NCI-H748 (cell line): ENCODE measurements around the gene TGFBR1.

Source experiments
- DNase-seq: peaks from one replicate; lab custom pipeline; 2025; ENCODE audit not compliant: unreplicated experiment; lab: John Stamatoyannopoulos, UW

The TGFBR1 gene

DNA sequence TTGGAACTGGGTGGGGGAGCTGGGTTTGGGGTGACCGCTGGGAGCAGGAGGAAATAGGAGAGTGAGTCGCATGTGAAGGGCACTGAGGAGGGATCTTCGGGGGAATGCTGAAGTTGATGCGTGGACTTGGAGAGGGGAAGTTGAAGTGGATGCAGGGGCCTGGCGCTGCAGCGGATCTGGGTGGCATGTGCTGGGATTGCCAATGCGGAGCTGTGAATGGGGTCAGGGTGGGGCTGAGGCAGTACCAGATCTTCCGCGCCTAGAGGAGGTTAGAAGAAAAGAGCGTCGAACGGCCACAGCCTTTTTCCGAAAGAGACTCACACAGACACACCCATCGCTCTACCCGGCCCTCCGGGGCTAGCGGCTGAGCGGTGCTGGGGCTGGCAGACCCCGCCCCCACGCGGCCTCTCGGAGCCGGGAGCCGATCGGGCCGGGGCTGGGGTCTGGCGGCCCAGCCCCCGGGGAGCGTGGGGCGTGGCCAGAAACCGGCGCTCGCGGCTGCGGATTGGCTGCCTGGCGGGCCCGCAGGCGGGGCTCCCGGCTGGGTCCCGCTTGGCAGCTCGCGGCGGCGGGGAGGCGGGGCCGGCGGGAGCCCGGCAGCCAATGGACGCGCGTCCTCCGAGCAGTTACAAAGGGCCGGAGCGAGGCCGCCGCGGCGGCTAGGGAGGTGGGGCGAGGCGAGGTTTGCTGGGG lies at the start of gene TGFBR1:
TGFBR1 (plus strand) TSS at position 655 of the 693 bp plus-strand sequence. CDS start 93 bp downstream, outside the sequence.
- peak; percentile 96 for DNase-seq

DNA sequence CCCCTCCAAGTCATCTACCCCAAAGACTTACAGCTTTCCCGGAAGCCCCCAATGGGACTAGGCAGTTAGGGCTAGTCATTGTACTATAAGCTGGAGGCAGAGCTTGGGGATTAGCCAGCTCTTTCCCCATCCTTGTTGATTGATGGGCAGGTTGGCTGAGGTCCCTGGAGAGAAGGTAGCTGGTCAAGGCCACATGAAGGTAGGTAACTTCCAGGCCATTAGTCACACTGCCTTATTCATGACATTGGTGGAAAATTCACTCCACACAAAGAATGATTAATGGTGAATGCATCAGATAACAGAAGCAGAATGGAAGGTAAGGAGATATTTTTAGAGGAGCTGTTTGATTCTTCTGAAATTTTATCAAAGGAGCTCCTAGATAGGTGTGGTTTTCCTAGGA lies 49.5 kb upstream of the TGFBR1 start:
- no peak for DNase-seq

DNA sequence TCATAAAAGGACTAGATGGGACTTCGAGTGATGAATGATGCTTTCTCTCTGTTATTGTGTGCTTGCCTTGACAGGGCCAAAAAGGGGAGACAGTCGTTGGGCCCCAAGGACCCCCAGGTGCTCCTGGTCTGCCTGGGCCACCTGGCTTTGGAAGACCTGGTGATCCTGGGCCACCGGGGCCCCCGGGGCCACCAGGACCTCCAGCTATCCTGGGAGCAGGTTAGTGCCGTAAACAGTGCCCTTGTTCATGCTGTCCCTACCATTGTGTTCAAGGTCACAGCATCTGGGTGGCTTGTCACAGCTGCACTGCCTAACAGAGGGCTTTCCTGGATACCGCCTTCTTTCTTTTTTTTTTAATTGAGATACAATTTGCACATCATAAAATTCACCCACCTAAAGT lies 48.7 kb upstream of the TGFBR1 start:
- no peak for DNase-seq

DNA sequence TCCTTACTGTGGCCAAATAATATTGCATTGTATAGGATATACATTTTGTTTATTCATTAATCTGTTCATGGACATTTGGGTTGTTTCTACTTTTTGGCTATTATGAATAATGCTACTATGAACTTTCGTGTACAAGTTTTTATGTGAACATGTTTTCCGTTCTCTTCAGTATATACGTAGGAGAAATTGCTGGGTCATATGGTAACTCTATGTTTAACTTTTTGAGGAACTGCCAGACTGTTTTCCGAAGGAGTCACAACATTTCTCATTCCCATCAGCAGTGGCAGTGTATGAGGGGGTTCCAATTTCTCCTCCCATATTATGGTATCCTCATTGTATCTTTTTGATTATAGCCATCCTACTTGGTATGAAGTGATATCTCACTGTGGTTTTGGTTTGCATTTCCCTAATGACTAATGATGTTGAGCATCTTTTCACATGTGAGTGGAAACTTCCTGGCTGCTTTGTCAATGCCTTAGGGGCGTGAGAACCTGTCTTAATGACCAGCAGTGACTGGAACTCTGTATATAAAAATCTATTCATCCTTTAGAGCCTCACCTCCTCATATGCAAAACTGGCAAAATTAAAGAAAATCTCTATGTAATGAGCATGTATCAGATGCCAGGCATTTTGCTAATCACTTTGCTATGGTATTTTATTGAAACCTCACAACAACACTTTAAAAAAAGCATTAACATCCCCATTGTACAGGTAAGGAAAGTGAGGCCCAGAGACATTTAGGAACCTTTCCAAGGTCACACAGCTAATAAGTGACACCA lies 47.8 kb upstream of the TGFBR1 start:
- DNase-seq: no peak

DNA sequence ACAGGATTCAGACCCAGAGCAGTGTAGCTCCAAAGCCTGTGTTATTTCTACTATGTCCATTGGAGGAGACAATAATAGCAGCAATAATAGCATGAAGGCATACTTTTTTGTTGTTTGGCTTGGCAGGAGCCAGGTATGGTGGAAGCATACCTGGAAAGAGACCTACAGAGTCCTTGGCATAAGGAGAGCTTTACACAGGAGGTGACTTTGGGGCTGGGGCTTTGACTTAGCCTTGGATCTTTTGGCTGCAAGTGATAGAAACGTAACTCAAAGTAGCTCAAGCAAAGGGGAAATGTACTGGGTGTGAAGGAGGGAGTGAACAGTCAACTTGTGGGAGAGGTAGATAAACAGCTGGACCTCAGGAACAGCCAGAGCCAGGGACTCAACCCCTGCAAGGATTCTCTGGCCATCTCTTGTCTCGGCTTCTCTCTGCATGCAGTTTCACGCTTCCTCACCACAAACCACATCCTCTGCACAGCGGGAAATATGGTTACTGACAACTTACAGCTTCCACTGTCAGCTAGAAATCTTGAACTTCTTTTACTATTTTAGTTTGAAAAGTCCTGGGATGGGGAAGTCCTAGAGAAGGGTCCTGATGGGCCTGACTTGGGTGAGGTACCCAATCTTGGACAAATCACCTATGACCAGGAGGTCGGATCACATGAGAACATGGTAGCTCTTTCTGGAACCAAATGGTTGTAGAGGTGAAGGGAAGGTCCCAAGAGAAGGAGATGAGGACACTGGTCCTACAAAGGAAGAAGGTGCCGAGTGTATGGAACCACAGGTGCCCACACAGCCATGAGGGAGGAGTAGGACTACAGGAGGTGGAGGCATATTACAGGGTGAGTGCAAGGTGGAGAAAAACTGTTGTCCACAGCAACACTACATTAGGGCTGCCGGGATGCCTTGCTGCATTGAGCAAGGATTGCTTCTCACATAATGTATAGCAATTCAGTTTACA lies 47.0 kb upstream of the TGFBR1 start:
- no peak for DNase-seq

GRCh38 chr9:99058964-99059921 lies 45.7 kb upstream of the TGFBR1 start:
- no peak for DNase-seq

DNA sequence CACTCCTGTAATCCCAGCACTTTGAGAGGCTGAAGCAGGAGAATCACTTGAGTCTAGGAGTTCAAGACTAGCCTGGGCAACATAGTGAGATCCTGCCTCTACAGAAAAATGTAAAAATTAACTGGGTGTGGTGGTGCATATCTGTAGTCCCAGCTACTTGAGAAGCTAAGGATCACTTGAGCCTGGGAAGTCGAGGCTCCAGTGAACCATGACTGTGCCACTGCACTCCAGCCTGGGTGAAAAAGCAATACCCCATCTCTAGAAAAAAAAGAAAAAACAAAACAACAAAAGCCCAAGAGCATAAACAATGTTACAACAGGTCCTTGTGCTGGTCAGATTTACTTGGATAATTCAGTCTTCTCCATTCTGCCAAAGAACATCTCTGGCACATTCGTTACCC lies 44.3 kb upstream of the TGFBR1 start:
- DNase-seq: no peak

- no peak for DNase-seq
Observed at GRCh38 chr9:99062549-99062948, 42.4 kb upstream of the TGFBR1 start.

DNA sequence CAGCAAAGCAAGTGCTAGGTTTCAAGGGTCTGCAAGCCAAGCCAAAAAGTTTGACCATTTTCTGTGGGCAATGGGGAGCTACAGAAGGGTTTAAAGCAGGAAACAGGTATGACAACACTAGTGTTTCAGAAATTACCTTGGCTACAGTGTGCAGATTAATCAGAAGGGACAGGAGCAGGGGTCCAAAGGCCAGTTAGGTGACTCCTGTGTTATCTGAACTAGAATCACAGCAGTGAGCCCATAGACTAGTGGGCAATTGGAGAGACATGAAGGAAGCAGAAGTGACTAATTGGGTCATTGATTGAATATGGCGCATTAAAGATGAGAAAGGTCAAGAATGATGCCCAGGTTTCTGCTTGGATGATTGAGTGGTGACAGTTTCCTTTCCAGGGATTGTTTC lies 41.4 kb upstream of the TGFBR1 start:
- no peak for DNase-seq

DNA sequence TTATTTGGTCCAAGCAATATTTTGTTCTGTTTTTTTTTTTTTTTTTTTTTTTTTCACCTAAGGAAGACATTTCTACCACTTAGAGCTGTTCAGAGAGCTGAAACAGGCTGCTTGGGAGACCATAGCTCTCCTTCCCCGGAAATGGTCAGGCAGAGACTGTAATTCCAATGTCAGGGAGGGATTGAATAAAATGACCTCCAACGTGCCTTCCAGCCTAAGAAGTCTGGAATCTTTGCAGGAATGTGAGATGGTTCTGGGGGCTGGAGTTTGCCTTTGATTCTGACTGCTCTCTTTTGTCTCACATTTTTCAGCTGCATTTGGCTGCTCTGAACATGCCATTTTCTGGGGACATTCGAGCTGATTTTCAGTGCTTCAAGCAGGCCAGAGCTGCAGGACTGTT lies 38.3 kb upstream of the TGFBR1 start:
- DNase-seq: no peak

DNA sequence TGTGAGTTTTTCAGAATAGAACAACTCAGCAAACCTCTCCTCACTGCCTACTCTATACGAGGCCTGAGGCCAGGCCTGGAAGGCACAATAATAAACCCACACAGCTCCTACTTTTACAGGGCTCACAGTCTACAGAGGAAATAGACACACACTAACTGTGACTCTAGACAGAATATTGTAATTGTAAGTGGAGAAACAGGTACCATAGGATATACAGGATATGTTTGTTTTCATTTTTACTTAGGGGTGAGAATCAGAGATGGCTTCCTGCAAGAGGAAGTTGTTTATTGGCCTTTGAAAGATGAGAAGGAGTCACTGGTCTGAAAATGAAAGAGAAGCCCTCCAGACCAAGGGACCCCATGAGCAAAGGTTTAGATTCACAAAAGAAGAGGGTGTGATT lies 35.8 kb upstream of the TGFBR1 start:
- no peak for DNase-seq

GRCh38 chr9:99069546-99069945 lies 35.4 kb upstream of the TGFBR1 start:
- DNase-seq: peak; percentile 10

GRCh38 chr9:99070681-99071080 lies 34.2 kb upstream of the TGFBR1 start:
- no peak for DNase-seq

- no peak for DNase-seq
Observed at GRCh38 chr9:99071313-99072039, 33.4 kb upstream of the TGFBR1 start.

- no peak for DNase-seq
Observed at GRCh38 chr9:99072040-99072394, 32.9 kb upstream of the TGFBR1 start.

DNA sequence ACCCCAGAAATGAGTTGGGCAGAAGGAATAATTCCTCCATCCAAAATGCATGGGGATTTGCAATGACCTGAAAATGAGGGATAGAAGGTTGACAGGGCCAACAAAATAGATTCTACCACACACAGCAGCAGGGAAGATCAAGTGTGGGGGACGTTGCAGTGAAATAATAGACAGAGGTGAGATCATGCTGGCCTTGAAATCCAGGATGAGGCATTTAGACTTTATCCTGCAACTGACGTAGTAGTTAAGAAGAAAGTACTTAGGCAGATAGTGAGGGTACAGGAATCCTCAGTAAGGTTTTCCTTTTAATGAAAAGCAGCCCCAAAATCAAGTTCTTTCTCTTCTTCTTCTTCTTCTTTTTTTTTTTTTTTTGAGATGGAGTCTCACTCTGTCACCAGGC lies 31.6 kb upstream of the TGFBR1 start:
- DNase-seq: no peak

GRCh38 chr9:99073985-99074901 lies 30.7 kb upstream of the TGFBR1 start:
- DNase-seq: no peak

DNA sequence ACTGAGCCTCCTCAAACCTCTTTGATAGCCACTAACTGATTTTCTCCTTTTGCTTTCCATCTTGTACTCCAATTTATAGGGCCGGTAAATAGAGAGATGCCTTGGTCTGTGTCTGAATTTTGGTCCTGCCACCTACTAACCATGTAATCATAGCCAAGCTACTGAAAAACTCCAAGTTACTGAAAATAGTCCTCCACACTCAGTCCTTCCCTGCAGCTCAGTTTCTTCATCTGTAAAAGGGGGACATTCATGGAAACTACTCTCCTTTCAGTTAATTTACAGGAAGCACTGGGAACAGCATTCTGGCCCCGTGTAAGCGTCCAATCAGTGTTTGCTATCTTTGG lies 30.0 kb upstream of the TGFBR1 start:
- DNase-seq: no peak
